ENCODE results near the gene SPTBN1.
A peak's percentile ranks its signal among the peaks of the same experiment; 100 is the strongest.

SPTBN1 gene

GRCh38 chr2:54534221-54534620, 78.1 kb downstream of the SPTBN1 start:
- no peak for DNase-seq

- no peak for DNase-seq
Measured at GRCh38 chr2:54534625-54535024, 78.5 kb downstream of the SPTBN1 start.

- no peak for DNase-seq
Measured at GRCh38 chr2:54535599-54536195, 79.6 kb downstream of the SPTBN1 start.

- DNase-seq: no peak
Measured at GRCh38 chr2:54536720-54537119, 80.6 kb downstream of the SPTBN1 start.

- DNase-seq: no peak
Measured at GRCh38 chr2:54538537-54538936, 82.4 kb downstream of the SPTBN1 start.

GRCh38 chr2:54539683-54540082, 83.6 kb downstream of the SPTBN1 start:
- DNase-seq: no peak

GRCh38 chr2:54540194-54540593, 84.1 kb downstream of the SPTBN1 start:
- DNase-seq: no peak

GRCh38 chr2:54541995-54542394, 85.9 kb downstream of the SPTBN1 start:
- DNase-seq: no peak

- no peak for DNase-seq
Measured at GRCh38 chr2:54543733-54544396, 87.7 kb downstream of the SPTBN1 start.

GRCh38 chr2:54545702-54546450, 89.7 kb downstream of the SPTBN1 start:
- no peak for DNase-seq

GRCh38 chr2:54546518-54546917, 90.4 kb downstream of the SPTBN1 start:
- no peak for DNase-seq

- no peak for DNase-seq
Measured at GRCh38 chr2:54546923-54547720, 91.0 kb downstream of the SPTBN1 start.

GRCh38 chr2:54549430-54549829, 93.3 kb downstream of the SPTBN1 start:
- no peak for DNase-seq

GRCh38 chr2:54549917-54550518, 93.9 kb downstream of the SPTBN1 start:
- no peak for DNase-seq

- DNase-seq: no peak
Measured at GRCh38 chr2:54550547-54550946, 94.4 kb downstream of the SPTBN1 start.

GRCh38 chr2:54551123-54551756, 95.1 kb downstream of the SPTBN1 start:
- no peak for DNase-seq

GRCh38 chr2:54553075-54553474, 96.9 kb downstream of the SPTBN1 start:
- no peak for DNase-seq

- no peak for DNase-seq
Measured at GRCh38 chr2:54553775-54554174, 97.6 kb downstream of the SPTBN1 start.

GRCh38 chr2:54555318-54555837, 99.3 kb downstream of the SPTBN1 start:
- DNase-seq: no peak

- no peak for DNase-seq
Measured at GRCh38 chr2:54556621-54557121, 100.5 kb downstream of the SPTBN1 start.

GRCh38 chr2:54557211-54557600, 101.1 kb downstream of the SPTBN1 start:
- no peak for DNase-seq

GRCh38 chr2:54557601-54558187, 101.6 kb downstream of the SPTBN1 start:
- DNase-seq: peak; percentile 67

Measured in activated gamma-delta T cell treated with Interleukin-2 at 50 U/mL for 16 hours (primary cell).